SK-N-SH (cell line): ENCODE results near the gene TSPAN15. TPM values are rescaled to one million over a fixed set of nuclear protein-coding genes. Genes with fewer than 3 reads are reported as not detected.

ENCODE experiments used
- CTCF ChIA-PET: fragments of 300-600, 350-600 bp; formaldehyde crosslinking; extraction: SDS; loops from one replicate; lab custom pipeline; 2021; lab: Yijun Ruan, JAX
- POLR2A ChIA-PET: fragments of 350-600 bp; sonication (Branson Sonifier 250); formaldehyde crosslinking; extraction: SDS; loops from one replicate; lab custom pipeline; 2020; ENCODE audit warnings: antibody characterized with exemption, inconsistent platforms; lab: Yijun Ruan, JAX
- DNase-seq: peaks from one replicate; pipeline ENCODE4 v3.0.0; 2012
- H2AFZ ChIP-seq: fragments of 200-600 bp; sonication (generic); 2 replicates; pipeline ENCODE4 v1.8.1; 2016; ENCODE audit warnings: antibody characterized with exemption, mild to moderate bottlenecking, low read depth
- H3F3A ChIP-seq: fragments of 200-600 bp; sonication (generic); replicated peaks from 2 replicates; pipeline ENCODE3; 2016; ENCODE audit warnings: antibody characterized with exemption, mild to moderate bottlenecking; ENCODE audit not compliant: insufficient read depth
- H3K27ac ChIP-seq, 2 experiments: fragments of 200-500 bp in 1 of 2; fragments of 200-600 bp in 1 of 2; sonication (Bioruptor generic) in 1 of 2; sonication (generic), shearing (Covaris generic) in 1 of 2; 2 replicates each; pipeline versions ENCODE4 v1.5.1 to v1.6.1; 2014 to 2016; ENCODE audit warnings: low read depth in 2 of 2, inconsistent platforms in 1 of 2, low read length in 1 of 2, mild to moderate bottlenecking in 1 of 2, mixed read lengths in 1 of 2
- H3K27me3 ChIP-seq: fragments of 200-600 bp; sonication (generic), shearing (Covaris generic); 2 replicates; pipeline ENCODE4 v1.6.1; 2016; ENCODE audit warnings: mixed run types; ENCODE audit not compliant: insufficient read depth
- H3K36me3 ChIP-seq, 2 experiments: fragments of 200-500 bp in 1 of 2; fragments of 200-600 bp in 1 of 2; sonication (Bioruptor generic) in 1 of 2; sonication (generic) in 1 of 2; replicated peaks in 1 of 2; 2 replicates each; pipeline versions ENCODE3 to v1.5.1; 2014 to 2016; ENCODE audit warnings: low read length in 1 of 2, mild to moderate bottlenecking in 1 of 2; ENCODE audit not compliant: insufficient read depth in 2 of 2, control insufficient read depth in 1 of 2
- H3K4me1 ChIP-seq, 2 experiments: fragments of 200-500 bp in 1 of 2; fragments of 200-600 bp in 1 of 2; sonication (Bioruptor generic) in 1 of 2; sonication (generic), shearing (Covaris generic) in 1 of 2; 2 replicates each; pipeline versions ENCODE4 v1.5.1 to v1.6.1; 2014 to 2016; ENCODE audit warnings: low read depth in 1 of 2, low read length in 1 of 2, mixed run types in 1 of 2; ENCODE audit not compliant: insufficient read depth in 2 of 2, control insufficient read depth in 1 of 2
- H3K4me2 ChIP-seq: fragments of 200-600 bp; sonication (generic), shearing (Covaris generic); 2 replicates; pipeline ENCODE4 v1.6.1; 2017; ENCODE audit warnings: mixed run types
- H3K4me3 ChIP-seq, 2 experiments: fragments of 200-500 bp in 1 of 2; fragments of 200-600 bp in 1 of 2; sonication (Bioruptor generic) in 1 of 2; sonication (generic), shearing (Covaris generic) in 1 of 2; 2 replicates each; pipeline versions ENCODE4 v1.5.1 to v1.8.1; 2014 to 2016; ENCODE audit warnings: low read depth in 2 of 2, inconsistent platforms in 1 of 2, low read length in 1 of 2, mild to moderate bottlenecking in 1 of 2, mixed read lengths in 1 of 2, moderate library complexity in 1 of 2
- H3K79me2 ChIP-seq: fragments of 200-600 bp; sonication (generic); 2 replicates; pipeline ENCODE4 v1.8.1; 2017; ENCODE audit warnings: mild to moderate bottlenecking; ENCODE audit not compliant: insufficient read depth
- H3K9ac ChIP-seq: fragments of 200-600 bp; sonication (generic); 2 replicates; pipeline ENCODE4 v1.6.1; 2017; ENCODE audit warnings: mixed run types
- H3K9me2 ChIP-seq: fragments of 200-600 bp; sonication (generic); 2 replicates; pipeline ENCODE4 v1.6.1; 2017; ENCODE audit warnings: mixed run types
- H3K9me3 ChIP-seq: fragments of 200-600 bp; sonication (generic); 2 replicates; pipeline ENCODE4 v1.6.1; 2017; ENCODE audit warnings: mixed run types, mild to moderate bottlenecking, moderate library complexity
- H4K20me1 ChIP-seq: fragments of 200-600 bp; sonication (generic); 2 replicates; pipeline ENCODE4 v1.6.1; 2017; ENCODE audit warnings: mild to moderate bottlenecking, mixed run types; ENCODE audit not compliant: insufficient read depth
- CHD2 ChIP-seq: fragments of 150-350 bp; IDR thresholded peaks from 2 replicates; pipeline ENCODE4 v1.6.1; 2018; ENCODE audit warnings: low read length; ENCODE audit not compliant: partially characterized antibody
- EP300 ChIP-seq, 2 experiments: IDR thresholded peaks; 2 replicates each; pipeline versions ENCODE4 v1.4.0 to v1.6.1; 2012; ENCODE audit warnings: borderline replicate concordance in 1 of 2, low read depth in 1 of 2, low read length in 1 of 2
- EZH2phosphoT487 ChIP-seq: fragments of 200-600 bp; sonication (generic); IDR thresholded peaks from 2 replicates; pipeline ENCODE4 v1.6.1; 2017; ENCODE audit warnings: low read depth, mixed run types, mild to moderate bottlenecking, antibody characterized with exemption, moderate library complexity, borderline replicate concordance
- IRF3 ChIP-seq: fragments of 150-350 bp; IDR thresholded peaks from 2 replicates; pipeline ENCODE4 v1.6.1; 2016; ENCODE audit warnings: mild to moderate bottlenecking, low read depth, low read length
- JUND ChIP-seq: IDR thresholded peaks from 2 replicates; pipeline ENCODE4 v1.4.0; 2012
- MEF2A ChIP-seq: IDR thresholded peaks from 2 replicates; pipeline ENCODE4 v1.4.0; 2012; ENCODE audit warnings: low read depth, borderline replicate concordance
- MXI1 ChIP-seq: IDR thresholded peaks from 2 replicates; pipeline ENCODE4 v1.6.1; 2012; ENCODE audit warnings: mild to moderate bottlenecking, low read depth, low read length, improper control_type of control experiment
- PBX3 ChIP-seq: IDR thresholded peaks from 2 replicates; pipeline ENCODE4; 2012
- POLR2AphosphoS5 ChIP-seq: IDR thresholded peaks from 2 replicates; pipeline ENCODE4 v1.6.1; 2012; ENCODE audit warnings: low read depth, low read length
- RCOR1 ChIP-seq: fragments of 150-350 bp; IDR thresholded peaks from 2 replicates; pipeline ENCODE4 v1.6.1; 2017; ENCODE audit warnings: antibody characterized with exemption, low read length
- RFX5 ChIP-seq: IDR thresholded peaks from 2 replicates; pipeline ENCODE4 v1.6.1; 2012; ENCODE audit warnings: mild to moderate bottlenecking, improper control_type of control experiment, low read length
- RXRA ChIP-seq: IDR thresholded peaks from 2 replicates; pipeline ENCODE4 v1.4.0; 2012; ENCODE audit warnings: low read depth, mild to moderate bottlenecking, borderline replicate concordance
- SMC3 ChIP-seq: IDR thresholded peaks from 2 replicates; pipeline ENCODE4 v1.6.1; 2012; ENCODE audit warnings: low read depth, low read length, improper control_type of control experiment
- TAF1 ChIP-seq: IDR thresholded peaks from 2 replicates; pipeline ENCODE4 v1.6.1; 2012; ENCODE audit warnings: low read depth, mild to moderate bottlenecking, low read length, moderate library complexity, borderline replicate concordance
- TCF12 ChIP-seq: IDR thresholded peaks from 2 replicates; pipeline ENCODE4 v1.4.0; 2012
- TEAD4 ChIP-seq: IDR thresholded peaks from 2 replicates; pipeline ENCODE4 v1.4.0; 2012; ENCODE audit warnings: mild to moderate bottlenecking, borderline replicate concordance; ENCODE audit not compliant: insufficient read depth
- YY1 ChIP-seq: IDR thresholded peaks from 2 replicates; pipeline ENCODE4 v1.4.0; 2012; ENCODE audit warnings: low read depth, mild to moderate bottlenecking
- WGBS: methylation state at CpG from one replicate; pipeline ENCODE4 v1.1.6; 2017; ENCODE audit warnings: low lambda C conversion rate; 5-methylcytosine and 5-hydroxymethylcytosine counted together
- polyA plus RNA-seq, 3 experiments: library from polyadenylated mRNA; depleted of rRNA; stranded (reverse); fragments of >200 nt; gene quantifications; 2 replicates each; pipeline ENCODE4 v1.2.3, GENCODE V29; 2012
- TF ChIP-seq, protein P1 (sequence below): fragments of 200-600 bp; sonication (generic); IDR thresholded peaks from 2 replicates; pipeline ENCODE4 v1.6.1; 2017; ENCODE audit warnings: antibody characterized with exemption, mild to moderate bottlenecking, moderate library complexity
- TF ChIP-seq, protein P2 (sequence below): IDR thresholded peaks from 2 replicates; pipeline ENCODE4 v1.4.0; 2012; ENCODE audit warnings: low read depth

The TSPAN15 gene
- polyA plus RNA-seq, 1 of the 3 experiments (the other 2 are of a cell fraction): 8.5 TPM

DNA sequence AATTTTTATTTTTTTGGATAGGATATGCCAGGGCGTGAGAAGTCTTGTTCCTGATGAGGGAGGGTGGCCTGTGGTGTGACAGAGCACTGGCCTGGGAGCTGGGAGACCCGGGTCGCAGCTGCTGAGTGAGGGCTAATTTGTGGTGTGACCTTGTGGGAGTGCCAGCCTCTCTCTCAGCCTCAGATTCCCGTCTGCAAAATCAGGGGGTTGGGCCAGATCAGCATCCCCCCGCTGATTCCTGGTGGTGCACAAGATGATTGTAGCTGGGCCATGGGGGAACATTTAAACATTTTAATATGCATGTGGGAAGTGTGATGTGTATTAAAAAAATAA, 14.9 kb downstream of the TSPAN15 start:
- no peak overlapping the region for H2AFZ ChIP-seq
- no peak overlapping the region for H3K27ac ChIP-seq
- no peaks in the 10 kb centered on the region for H3K36me3 ChIP-seq
- H3K9me2 ChIP-seq: no peaks in the 10 kb centered on the region
- DNase-seq: no peak
- no peaks in the 10 kb centered on the region for H3F3A ChIP-seq
- WGBS: 50% methylated on average over 4 of the region's 5 CpGs
- H3K79me2 ChIP-seq: no peaks in the 10 kb centered on the region
- ChIA-PET CTCF (interaction anchor here (0.6 to 1.8 kb wide), 3 partner anchors 15 to 1704 kb away, joined by 3 to 6 read pairs (median 3); no protein-coding TSS in a partner anchor), POLR2A (no interaction called here)
- H3K4me2 ChIP-seq: no peak overlapping the region
- TF ChIP-seq YY1: no peak
- no peak for TF ChIP-seq PBX3
- TF ChIP-seq RXRA: no peak
- TF ChIP-seq IRF3: no peak
- TF ChIP-seq TCF12: no peak
- TF ChIP-seq EP300 (IDR thresholded peaks at IDR 0.05; ENCODE audit: borderline replicate concordance in 1 of 2, low read depth in 1 of 2, low read length in 1 of 2): no peak
- TF ChIP-seq MEF2A: no peak
- no peak for TF ChIP-seq RCOR1
- TF ChIP-seq JUND: no peak
- TF ChIP-seq, protein P1, sequence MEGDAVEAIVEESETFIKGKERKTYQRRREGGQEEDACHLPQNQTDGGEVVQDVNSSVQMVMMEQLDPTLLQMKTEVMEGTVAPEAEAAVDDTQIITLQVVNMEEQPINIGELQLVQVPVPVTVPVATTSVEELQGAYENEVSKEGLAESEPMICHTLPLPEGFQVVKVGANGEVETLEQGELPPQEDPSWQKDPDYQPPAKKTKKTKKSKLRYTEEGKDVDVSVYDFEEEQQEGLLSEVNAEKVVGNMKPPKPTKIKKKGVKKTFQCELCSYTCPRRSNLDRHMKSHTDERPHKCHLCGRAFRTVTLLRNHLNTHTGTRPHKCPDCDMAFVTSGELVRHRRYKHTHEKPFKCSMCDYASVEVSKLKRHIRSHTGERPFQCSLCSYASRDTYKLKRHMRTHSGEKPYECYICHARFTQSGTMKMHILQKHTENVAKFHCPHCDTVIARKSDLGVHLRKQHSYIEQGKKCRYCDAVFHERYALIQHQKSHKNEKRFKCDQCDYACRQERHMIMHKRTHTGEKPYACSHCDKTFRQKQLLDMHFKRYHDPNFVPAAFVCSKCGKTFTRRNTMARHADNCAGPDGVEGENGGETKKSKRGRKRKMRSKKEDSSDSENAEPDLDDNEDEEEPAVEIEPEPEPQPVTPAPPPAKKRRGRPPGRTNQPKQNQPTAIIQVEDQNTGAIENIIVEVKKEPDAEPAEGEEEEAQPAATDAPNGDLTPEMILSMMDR: no peak
- no peak for TF ChIP-seq TAF1
- TF ChIP-seq MXI1: no peak
- TF ChIP-seq SMC3: no peak
- TF ChIP-seq RFX5: no peak
- TF ChIP-seq POLR2AphosphoS5: no peak
- TF ChIP-seq EZH2phosphoT487: no peak
- no peak for TF ChIP-seq TEAD4
- no peak for TF ChIP-seq CHD2
- TF ChIP-seq, protein P2, sequence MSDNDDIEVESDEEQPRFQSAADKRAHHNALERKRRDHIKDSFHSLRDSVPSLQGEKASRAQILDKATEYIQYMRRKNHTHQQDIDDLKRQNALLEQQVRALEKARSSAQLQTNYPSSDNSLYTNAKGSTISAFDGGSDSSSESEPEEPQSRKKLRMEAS: no peak
- H3K9me3 ChIP-seq: no peaks in the 10 kb centered on the region
- no peaks in the 10 kb centered on the region for H4K20me1 ChIP-seq
- H3K4me1 ChIP-seq: peaks cover 8 to 11% of the 10 kb centered on the region in 2 experiments; a peak in 2 of 4 replicates
- no peaks in the 10 kb centered on the region for H3K27me3 ChIP-seq
- no peak overlapping the region for H3K4me3 ChIP-seq
- H3K9ac ChIP-seq: no peak overlapping the region
